DOHH2 (cell line): ENCODE data around the gene HCN2.

Experiments
- H3F3A ChIP-seq: fragments of 200-600 bp; sonication (generic), shearing (Covaris generic); 2 replicates; pipeline ENCODE4 v1.6.0; 2016; ENCODE audit warnings: antibody characterized with exemption, mild to moderate bottlenecking; ENCODE audit not compliant: control insufficient read depth, insufficient read depth
- H3K27ac ChIP-seq: fragments of 200-600 bp; sonication (generic); 2 replicates; pipeline ENCODE4 v1.5.1; 2014; ENCODE audit warnings: low read depth, mild to moderate bottlenecking, low read length, moderate library complexity
- H3K27me3 ChIP-seq: fragments of 200-600 bp; sonication (generic); 2 replicates; pipeline ENCODE4 v1.6.1; 2014; ENCODE audit warnings: mild to moderate bottlenecking, low read length, mixed read lengths; ENCODE audit not compliant: control insufficient read depth
- H3K36me3 ChIP-seq: fragments of 200-600 bp; sonication (generic); 2 replicates; pipeline ENCODE4 v1.6.1; 2014; ENCODE audit warnings: mild to moderate bottlenecking, low read length, moderate library complexity, mixed read lengths; ENCODE audit not compliant: control insufficient read depth
- H3K4me1 ChIP-seq: fragments of 200-600 bp; sonication (generic); 2 replicates; pipeline ENCODE4 v1.6.1; 2014; ENCODE audit warnings: mild to moderate bottlenecking, low read length, mixed read lengths; ENCODE audit not compliant: control insufficient read depth
- H3K4me2 ChIP-seq: fragments of 200-600 bp; sonication (generic); 2 replicates; pipeline ENCODE4 v1.6.0; 2014; ENCODE audit warnings: mild to moderate bottlenecking, low read length, moderate library complexity
- H3K4me3 ChIP-seq: fragments of 200-600 bp; sonication (generic); 2 replicates; pipeline ENCODE4 v1.5.1; 2014; ENCODE audit warnings: mild to moderate bottlenecking, low read length, mixed read lengths
- H3K79me2 ChIP-seq: fragments of 200-600 bp; sonication (generic); 2 replicates; pipeline ENCODE4 v1.6.1; 2014; ENCODE audit warnings: mild to moderate bottlenecking, low read length, mixed read lengths; ENCODE audit not compliant: control insufficient read depth
- H3K9me2 ChIP-seq: fragments of 200-600 bp; sonication (generic); replicated peaks from 2 replicates; pipeline ENCODE4 v1.6.1; 2014; ENCODE audit warnings: mild to moderate bottlenecking, low read length, mixed read lengths; ENCODE audit not compliant: control insufficient read depth
- H3K9me3 ChIP-seq: fragments of 200-600 bp; sonication (generic); 2 replicates; pipeline ENCODE4 v1.6.1; 2014; ENCODE audit warnings: antibody characterized with exemption, low read length, mixed read lengths; ENCODE audit not compliant: control insufficient read depth, insufficient read depth
- H4K20me1 ChIP-seq: fragments of 200-600 bp; sonication (generic); 2 replicates; pipeline ENCODE4 v1.6.0; 2014; ENCODE audit warnings: low read depth, mild to moderate bottlenecking, antibody characterized with exemption, low read length, moderate library complexity; ENCODE audit not compliant: control insufficient read depth, insufficient read depth
- EZH2phosphoT487 ChIP-seq: fragments of 200-600 bp; sonication (generic); IDR thresholded peaks from 2 replicates; pipeline ENCODE4 v1.6.1; 2017; ENCODE audit warnings: borderline replicate concordance, mild to moderate bottlenecking, antibody characterized with exemption, low read length, moderate library complexity, mixed read lengths
- TF ChIP-seq, protein P1 (sequence below): fragments of 200-600 bp; sonication (generic); IDR thresholded peaks from one replicate; pipeline ENCODE4 v1.5.1; 2014; ENCODE audit warnings: antibody characterized with exemption, mild to moderate bottlenecking, low read depth, low read length; ENCODE audit not compliant: poor library complexity, severe bottlenecking

The HCN2 gene

DNA sequence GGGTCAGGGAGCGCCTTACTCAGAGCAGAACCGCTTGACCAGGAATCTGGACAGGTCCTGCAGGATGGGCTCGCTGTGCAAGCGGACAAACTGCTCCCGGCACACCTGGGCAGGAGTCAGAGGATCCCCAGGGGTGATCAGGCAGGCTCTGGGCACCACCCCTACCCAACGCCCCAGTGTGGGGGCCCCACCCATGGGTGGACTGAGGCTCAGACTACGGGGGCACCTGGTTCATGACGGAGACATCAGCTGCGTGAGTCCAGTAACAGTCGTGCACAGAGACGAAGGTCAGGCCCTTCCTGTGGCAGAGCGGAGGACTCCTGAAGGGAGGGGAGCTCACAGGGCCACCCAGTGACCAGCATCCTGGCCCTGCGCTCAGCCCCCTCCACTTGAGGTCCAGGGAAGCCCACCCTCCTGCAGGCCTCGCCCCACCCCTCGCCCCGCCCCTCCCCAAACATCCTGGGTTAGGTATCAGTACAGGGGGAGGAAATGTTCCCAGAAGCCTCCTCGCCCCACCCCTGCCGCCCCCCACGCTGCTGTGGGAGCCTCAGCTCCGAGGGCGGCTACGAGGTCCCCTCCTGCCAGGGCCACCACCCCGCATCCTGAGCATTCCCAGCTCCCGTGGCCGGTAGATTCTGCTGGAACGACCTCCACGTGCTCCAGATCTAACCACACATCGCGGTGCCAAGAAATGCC is 28.0 kb downstream of the HCN2 start:
- no peak overlapping the region for H3K27ac ChIP-seq
- H3K27me3 ChIP-seq, result no peaks in the 10 kb centered on the region
- no peaks in the 10 kb centered on the region for H3K4me1 ChIP-seq
- H3K4me3 ChIP-seq, result no peak overlapping the region
- TF ChIP-seq EZH2phosphoT487, result no peak
- TF ChIP-seq, protein P1, sequence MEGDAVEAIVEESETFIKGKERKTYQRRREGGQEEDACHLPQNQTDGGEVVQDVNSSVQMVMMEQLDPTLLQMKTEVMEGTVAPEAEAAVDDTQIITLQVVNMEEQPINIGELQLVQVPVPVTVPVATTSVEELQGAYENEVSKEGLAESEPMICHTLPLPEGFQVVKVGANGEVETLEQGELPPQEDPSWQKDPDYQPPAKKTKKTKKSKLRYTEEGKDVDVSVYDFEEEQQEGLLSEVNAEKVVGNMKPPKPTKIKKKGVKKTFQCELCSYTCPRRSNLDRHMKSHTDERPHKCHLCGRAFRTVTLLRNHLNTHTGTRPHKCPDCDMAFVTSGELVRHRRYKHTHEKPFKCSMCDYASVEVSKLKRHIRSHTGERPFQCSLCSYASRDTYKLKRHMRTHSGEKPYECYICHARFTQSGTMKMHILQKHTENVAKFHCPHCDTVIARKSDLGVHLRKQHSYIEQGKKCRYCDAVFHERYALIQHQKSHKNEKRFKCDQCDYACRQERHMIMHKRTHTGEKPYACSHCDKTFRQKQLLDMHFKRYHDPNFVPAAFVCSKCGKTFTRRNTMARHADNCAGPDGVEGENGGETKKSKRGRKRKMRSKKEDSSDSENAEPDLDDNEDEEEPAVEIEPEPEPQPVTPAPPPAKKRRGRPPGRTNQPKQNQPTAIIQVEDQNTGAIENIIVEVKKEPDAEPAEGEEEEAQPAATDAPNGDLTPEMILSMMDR, result no peak
- no peaks in the 10 kb centered on the region for H3K79me2 ChIP-seq
- H3K9me3 ChIP-seq, result no peaks in the 10 kb centered on the region
- no peak overlapping the region for H3K4me2 ChIP-seq
- no peaks in the 10 kb centered on the region for H3K9me2 ChIP-seq
- peaks cover 40% of the 10 kb centered on the region for H3K36me3 ChIP-seq
- no peaks in the 10 kb centered on the region for H4K20me1 ChIP-seq
- H3F3A ChIP-seq, result no peaks in the 10 kb centered on the region

DNA sequence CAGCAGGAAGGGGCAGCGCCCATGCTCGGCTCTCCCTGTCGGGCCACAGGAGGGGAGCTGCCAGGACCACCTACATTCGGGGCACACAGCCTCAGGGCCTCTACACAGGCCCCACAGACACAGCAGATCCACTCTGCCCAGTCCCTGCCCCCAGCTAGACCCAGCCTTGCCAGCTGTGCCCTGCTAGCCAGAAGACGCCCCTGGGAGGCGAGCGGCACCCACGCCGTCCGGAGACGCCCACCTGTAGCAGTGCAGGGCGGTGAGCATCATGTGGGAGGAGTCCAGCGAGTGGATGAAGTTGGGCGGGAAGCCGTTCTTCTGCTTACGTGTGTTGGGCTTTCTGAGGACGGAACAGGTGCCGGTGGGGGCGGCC is 28.6 kb downstream of the HCN2 start:
- Histone ChIP-seq H3K9me2 (no peaks in the 10 kb centered on the region), H3F3A (no peaks in the 10 kb centered on the region), H4K20me1 (no peaks in the 10 kb centered on the region), H3K36me3 (peaks cover 40% of the 10 kb centered on the region), H3K4me2 (no peak overlapping the region), H3K27me3 (no peaks in the 10 kb centered on the region), H3K79me2 (no peaks in the 10 kb centered on the region), H3K27ac (no peak overlapping the region), H3K9me3 (no peaks in the 10 kb centered on the region), H3K4me3 (no peak overlapping the region), H3K4me1 (no peaks in the 10 kb centered on the region)
- TF ChIP-seq, protein P1, result no peak
- TF ChIP-seq EZH2phosphoT487, result no peak

GRCh38 chr19:618674-619285 is 29.1 kb downstream of the HCN2 start:
- no peaks in the 10 kb centered on the region for H3K9me2 ChIP-seq
- no peaks in the 10 kb centered on the region for H3K79me2 ChIP-seq
- H3K9me3 ChIP-seq, result no peaks in the 10 kb centered on the region
- H3K4me2 ChIP-seq, result no peak overlapping the region
- H3F3A ChIP-seq, result no peaks in the 10 kb centered on the region
- H3K4me1 ChIP-seq, result no peaks in the 10 kb centered on the region
- no peak for TF ChIP-seq EZH2phosphoT487
- TF ChIP-seq, protein P1, result no peak
- H3K27me3 ChIP-seq, result no peaks in the 10 kb centered on the region
- no peak overlapping the region for H3K4me3 ChIP-seq
- H3K36me3 ChIP-seq, result peaks cover 44% of the 10 kb centered on the region
- no peaks in the 10 kb centered on the region for H4K20me1 ChIP-seq
- no peak overlapping the region for H3K27ac ChIP-seq
